H9 (cell line): ENCODE results near the gene AK8. TPM values are rescaled to one million over a fixed set of nuclear protein-coding genes. Genes with fewer than 3 reads are reported as not detected.

Experiments
- DNase-seq: peaks from one replicate; pipeline ENCODE4 v3.0.0-alpha.2; 2017
- H2AFZ ChIP-seq: one replicate; pipeline ENCODE4 v1.6.1; 2013; ENCODE audit warnings: mild to moderate bottlenecking, low read length, control low read depth, moderate library complexity
- H2AK5ac ChIP-seq: 2 replicates; pipeline ENCODE4 v1.6.1; 2013; ENCODE audit warnings: low read length, control low read depth, mixed read lengths; ENCODE audit not compliant: insufficient read length
- H2BK120ac ChIP-seq: one replicate; pipeline ENCODE4 v1.6.1; 2013; ENCODE audit warnings: low read depth, mild to moderate bottlenecking, low read length, control low read depth, inconsistent platforms; ENCODE audit not compliant: poor library complexity, severe bottlenecking
- H2BK12ac ChIP-seq: 2 replicates; pipeline ENCODE4 v1.6.1; 2013; ENCODE audit warnings: low read length, control low read depth, mixed read lengths, low read depth; ENCODE audit not compliant: insufficient read length
- H2BK15ac ChIP-seq: 2 replicates; pipeline ENCODE4 v1.6.1; 2013; ENCODE audit warnings: low read depth, low read length, control low read depth
- H2BK20ac ChIP-seq: one replicate; pipeline ENCODE4 v1.6.1; 2013; ENCODE audit warnings: low read depth, mild to moderate bottlenecking, low read length, control low read depth, inconsistent platforms; ENCODE audit not compliant: poor library complexity, severe bottlenecking
- H2BK5ac ChIP-seq: 2 replicates; pipeline ENCODE4 v1.6.1; 2013; ENCODE audit warnings: low read length, control low read depth, mixed read lengths; ENCODE audit not compliant: insufficient read length
- H3K14ac ChIP-seq: 2 replicates; pipeline ENCODE4 v1.6.1; 2013; ENCODE audit warnings: low read length, control low read depth; ENCODE audit not compliant: insufficient read depth
- H3K18ac ChIP-seq: 2 replicates; pipeline ENCODE4 v1.6.1; 2013; ENCODE audit warnings: low read depth, mild to moderate bottlenecking, mixed read lengths, low read length, control low read depth; ENCODE audit not compliant: insufficient read length
- H3K23ac ChIP-seq: 2 replicates; pipeline ENCODE4 v1.6.1; 2013; ENCODE audit warnings: low read length, control low read depth, mixed read lengths, low read depth; ENCODE audit not compliant: insufficient read length
- H3K23me2 ChIP-seq: 2 replicates; pipeline ENCODE4 v1.6.1; 2013; ENCODE audit warnings: low read depth, mild to moderate bottlenecking, mixed read lengths, low read length, control low read depth; ENCODE audit not compliant: insufficient read length, poor library complexity, severe bottlenecking
- H3K27ac ChIP-seq: 2 replicates; pipeline ENCODE4 v1.5.1; 2013; ENCODE audit warnings: low read length, control low read depth, mixed read lengths, low read depth; ENCODE audit not compliant: insufficient read length
- H3K27me3 ChIP-seq: 2 replicates; pipeline ENCODE4 v1.6.1; 2013; ENCODE audit warnings: low read length, control low read depth, inconsistent platforms; ENCODE audit not compliant: insufficient read depth
- H3K4ac ChIP-seq: 2 replicates; pipeline ENCODE4 v1.6.1; 2013; ENCODE audit warnings: low read depth, mild to moderate bottlenecking, control low read depth, inconsistent platforms, low read length, moderate library complexity
- H3K4me1 ChIP-seq: 2 replicates; pipeline ENCODE4 v1.6.1; 2013; ENCODE audit warnings: low read length, control low read depth, inconsistent platforms; ENCODE audit not compliant: insufficient read depth
- H3K4me2 ChIP-seq: 2 replicates; pipeline ENCODE4 v1.6.1; 2013; ENCODE audit warnings: low read length, control low read depth, mixed read lengths; ENCODE audit not compliant: insufficient read length, insufficient read depth
- H3K56ac ChIP-seq: 2 replicates; pipeline ENCODE4 v1.6.1; 2013; ENCODE audit warnings: low read depth, mild to moderate bottlenecking, mixed read lengths, low read length, control low read depth; ENCODE audit not compliant: insufficient read length
- H3K79me1 ChIP-seq: 2 replicates; pipeline ENCODE4 v1.6.1; 2013; ENCODE audit warnings: low read depth, mild to moderate bottlenecking, moderate library complexity, low read length, control low read depth, inconsistent platforms; ENCODE audit not compliant: insufficient read depth, poor library complexity, severe bottlenecking
- H3K79me2 ChIP-seq: 2 replicates; pipeline ENCODE4 v1.6.1; 2013; ENCODE audit warnings: low read length, control low read depth, inconsistent platforms; ENCODE audit not compliant: insufficient read depth
- H3K9ac ChIP-seq: 2 replicates; pipeline ENCODE4 v1.6.1; 2013; ENCODE audit warnings: low read length, control low read depth, mixed read lengths; ENCODE audit not compliant: insufficient read length; ENCODE audit errors: extremely low read depth
- H3K9me3 ChIP-seq: one replicate; pipeline ENCODE4 v1.6.1; 2013; ENCODE audit warnings: low read depth, low read length, inconsistent platforms; ENCODE audit not compliant: control insufficient read depth
- H3T11ph ChIP-seq: one replicate; pipeline ENCODE4 v1.6.1; 2013; ENCODE audit warnings: mild to moderate bottlenecking, low read length, control low read depth, inconsistent platforms
- H4K20me1 ChIP-seq: one replicate; pipeline ENCODE4 v1.6.1; 2013; ENCODE audit not compliant: control insufficient read depth, insufficient read length, insufficient read depth
- H4K5ac ChIP-seq: 2 replicates; pipeline ENCODE4 v1.6.1; 2013; ENCODE audit warnings: low read depth, mild to moderate bottlenecking, mixed read lengths, low read length, control low read depth; ENCODE audit not compliant: insufficient read length
- H4K8ac ChIP-seq: replicated peaks from 2 replicates; pipeline ENCODE4 v1.6.1; 2013; ENCODE audit warnings: low read length, control low read depth, mixed read lengths, low read depth; ENCODE audit not compliant: insufficient read length
- H4K91ac ChIP-seq: 2 replicates; pipeline ENCODE4 v1.6.1; 2013; ENCODE audit warnings: low read depth, mild to moderate bottlenecking, moderate library complexity, mixed read lengths, low read length, control low read depth; ENCODE audit not compliant: insufficient read length
- H3K27ac Mint-ChIP-seq, 3 experiments: 2 replicates in 2 of 3; 3 replicates in 1 of 3; pipeline ENCODE4 v1.8.0; 2020 to 2021; ENCODE audit warnings: mixed read lengths in 3 of 3, mild to moderate bottlenecking in 1 of 3, moderate library complexity in 1 of 3
- H3K27me3 Mint-ChIP-seq: 2 replicates; pipeline ENCODE4 v1.8.0; 2021; ENCODE audit warnings: low read depth, mild to moderate bottlenecking, moderate library complexity, mixed read lengths
- H3K36me3 Mint-ChIP-seq, 3 experiments: 2 replicates in 2 of 3; 3 replicates in 1 of 3; pipeline ENCODE4 v1.8.0; 2020 to 2021; ENCODE audit warnings: low read depth in 3 of 3, mixed read lengths in 3 of 3; ENCODE audit not compliant: insufficient read depth in 1 of 3
- H3K4me1 Mint-ChIP-seq, 2 experiments: 2 replicates each; pipeline ENCODE4 v1.8.0; 2020; ENCODE audit warnings: mixed read lengths in 2 of 2
- H3K4me3 Mint-ChIP-seq, 2 experiments: 2 replicates in 1 of 2; 3 replicates in 1 of 2; pipeline ENCODE4 v1.8.0; 2020 to 2021; ENCODE audit warnings: mild to moderate bottlenecking in 2 of 2, mixed read lengths in 2 of 2, moderate library complexity in 1 of 2
- H3K9me3 Mint-ChIP-seq, 2 experiments: 2 replicates in 1 of 2; 3 replicates in 1 of 2; pipeline ENCODE4 v1.8.0; 2020; ENCODE audit warnings: mild to moderate bottlenecking in 2 of 2, mixed read lengths in 2 of 2, moderate library complexity in 1 of 2
- CTCF ChIP-seq: fragments of 200-600 bp; sonication (generic); conservative IDR thresholded peaks from 3 replicates; pipeline ENCODE4 v1.8.0; 2021; ENCODE audit warnings: antibody characterized with exemption, mild to moderate bottlenecking
- WGBS: extraction: QIAGEN DNeasy Blood & Tissue Kit; methylation state at CpG from one replicate; pipeline ENCODE4 v1.1.7; 2013; ENCODE audit warnings: missing lambda C conversion rate, low lambda C conversion rate, mixed read lengths; ENCODE audit not compliant: insufficient read length; ENCODE audit errors: extremely low coverage; 5-methylcytosine and 5-hydroxymethylcytosine counted together
- total RNA-seq: library from RNA; stranded (reverse); gene quantifications from 2 replicates; pipeline ENCODE4 v1.2.1, GENCODE V29; 2021

Gene AK8
- total RNA-seq, 1 experiment from 2014 or later, result 0.44 TPM

DNA sequence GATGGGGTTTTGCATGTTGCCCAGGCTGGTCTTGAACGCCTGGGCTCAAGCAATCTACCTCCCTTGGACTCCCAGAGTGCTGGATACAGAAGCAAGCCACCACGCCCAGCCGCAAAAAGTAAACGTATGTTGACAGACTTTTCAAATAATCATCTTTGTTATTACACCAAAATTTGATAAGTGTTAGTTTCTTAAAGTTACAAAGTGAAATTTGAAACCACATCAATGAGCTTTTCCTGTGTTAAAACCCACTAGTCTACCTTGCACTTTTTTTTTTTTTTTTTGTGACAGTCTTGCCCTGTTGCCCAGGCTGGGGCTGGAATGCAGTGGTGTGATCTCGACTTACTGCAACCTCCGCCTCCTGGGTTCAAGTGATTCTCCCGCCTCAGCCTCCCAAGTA, 30.6 kb upstream of the AK8 start:
- no peak for TF ChIP-seq CTCF
- Histone ChIP-seq H3K56ac (no peak overlapping the region), H3K79me2 (no peaks in the 10 kb centered on the region), H3K27me3 (no peaks in the 10 kb centered on the region), H3K79me1 (no peaks in the 10 kb centered on the region), H2BK20ac (no peak overlapping the region), H4K91ac (no peak overlapping the region), H3K14ac (no peak overlapping the region), H4K20me1 (no peaks in the 10 kb centered on the region), H3K23ac (no peak overlapping the region), H3K4me2 (no peak overlapping the region), H3K4me1 (no peaks in the 10 kb centered on the region; the same call in 1 of the 2 replicates), H4K5ac (no peak overlapping the region), H3T11ph (no peak overlapping the region), H2BK12ac (no peak overlapping the region), H2BK15ac (no peak overlapping the region), H3K27ac (no peak overlapping the region), H2AK5ac (no peak overlapping the region), H3K9me3 (no peaks in the 10 kb centered on the region), H2BK5ac (no peak overlapping the region), H3K18ac (no peak overlapping the region), H4K8ac (no peak overlapping the region), H2AFZ (no peak overlapping the region), H2BK120ac (no peak overlapping the region), H3K9ac (no peak overlapping the region), H3K4ac (no peak overlapping the region), H3K23me2 (no peaks in the 10 kb centered on the region)
- Mint-ChIP-seq H3K4me1 (peaks cover 12% of the 10 kb centered on the region in 2 experiments), H3K4me3 (no peak overlapping the region), H3K27ac (no peak overlapping the region), H3K9me3 (no peaks in the 10 kb centered on the region), H3K36me3 (peaks cover 12 to 37% (median 30%) of the 10 kb centered on the region in 3 experiments), H3K27me3 (no peaks in the 10 kb centered on the region)
- WGBS, result no CpG with 5 or more reads among the region's 7 CpGs
- no peak for DNase-seq
